Epithelial cell of esophagus (primary cell): ENCODE data around the gene RNU6-8.

Experiments
- DNase-seq: peaks from one replicate; pipeline ENCODE4 v3.0.0; 2010; ENCODE audit warnings: low read depth
- H3K4me3 ChIP-seq: 2 replicates; pipeline ENCODE4 v1.5.1; 2011; ENCODE audit warnings: mild to moderate bottlenecking, low read length, control low read depth
- CTCF ChIP-seq: IDR thresholded peaks from 2 replicates; pipeline ENCODE4 v1.5.1; 2011; ENCODE audit warnings: low read depth, mild to moderate bottlenecking, low read length, control low read depth, inconsistent platforms; ENCODE audit not compliant: insufficient read depth; ENCODE audit errors: missing control alignments

The RNU6-8 gene

GRCh38 chr14:32166924-32167323 lies 36.1 kb downstream of the RNU6-8 start:
- no peak for DNase-seq
- TF ChIP-seq CTCF, result no peak
- no peak overlapping the region for H3K4me3 ChIP-seq

- no peak for DNase-seq
- no peak for TF ChIP-seq CTCF
- H3K4me3 ChIP-seq, result no peak overlapping the region
Observed at GRCh38 chr14:32166029-32166428, 37.0 kb downstream of the RNU6-8 start.
